C1 segment of cervical spinal cord (tissue), 14 donors: Measurements from ENCODE around the gene NCEH1.
A peak's percentile ranks its signal among the peaks of the same experiment; 100 is the strongest.
"Not testable (repeated sequence)": the region's sequence is repeated elsewhere in the genome, so short reads cannot be mapped to it uniquely, and the experiment has no call there.

Source experiments
- DNase-seq, 14 donors: peaks; one replicate each; lab custom pipeline; 2025; lab: John Stamatoyannopoulos, UW

The NCEH1 gene

GRCh38 chr3:172707967-172708366 is 2.9 kb downstream of the NCEH1 start:
- DNase-seq, result no peak

- no peak for DNase-seq
These were observed 3.8 kb downstream of the NCEH1 start for GRCh38 chr3:172707030-172707429.

GRCh38 chr3:172705170-172705569 is 5.7 kb downstream of the NCEH1 start:
- DNase-seq, result no peak

DNA sequence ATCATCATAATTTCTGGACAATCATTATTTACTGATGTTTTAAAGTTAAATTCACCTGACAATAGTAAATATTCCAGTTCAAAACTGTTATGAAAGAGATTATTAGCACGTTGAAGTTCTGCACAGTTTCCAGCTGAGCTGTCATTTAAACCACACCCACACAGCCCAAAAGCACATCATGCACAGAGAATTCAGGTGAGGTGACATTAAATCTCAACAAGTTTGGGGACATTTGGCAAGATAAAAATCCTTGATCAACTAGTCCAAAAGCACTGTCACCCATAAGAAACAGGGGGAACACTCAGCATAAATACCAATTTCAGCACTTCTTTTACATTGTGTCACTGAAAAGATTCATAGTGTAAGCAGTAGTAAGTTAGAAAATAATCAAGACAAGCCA is 6.9 kb downstream of the NCEH1 start:
- DNase-seq, result no peak

- DNase-seq, result not testable (repeated sequence)
These were observed 8.1 kb downstream of the NCEH1 start for GRCh38 chr3:172702731-172703130.

GRCh38 chr3:172702256-172702655 is 8.6 kb downstream of the NCEH1 start:
- no peak for DNase-seq

DNA sequence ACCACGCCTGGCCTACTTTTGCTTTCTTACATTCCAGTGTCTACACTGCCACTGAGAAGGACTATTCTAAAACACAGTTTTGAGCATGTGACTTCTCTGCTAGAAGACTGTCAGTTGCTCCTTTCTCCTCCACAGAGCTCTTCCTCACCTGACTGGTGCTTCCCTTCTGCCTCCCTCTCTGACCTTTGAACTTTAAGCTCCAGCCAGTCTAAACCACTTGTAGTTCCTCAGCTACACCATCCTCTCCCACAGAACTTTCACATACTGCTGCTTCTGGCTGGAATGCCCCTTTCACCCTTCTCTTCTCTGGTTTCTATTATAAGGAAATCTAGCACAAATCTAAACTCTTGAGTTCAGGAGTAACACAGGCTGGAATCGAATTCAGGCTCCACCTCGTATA is 9.1 kb downstream of the NCEH1 start:
- no peak for DNase-seq

DNA sequence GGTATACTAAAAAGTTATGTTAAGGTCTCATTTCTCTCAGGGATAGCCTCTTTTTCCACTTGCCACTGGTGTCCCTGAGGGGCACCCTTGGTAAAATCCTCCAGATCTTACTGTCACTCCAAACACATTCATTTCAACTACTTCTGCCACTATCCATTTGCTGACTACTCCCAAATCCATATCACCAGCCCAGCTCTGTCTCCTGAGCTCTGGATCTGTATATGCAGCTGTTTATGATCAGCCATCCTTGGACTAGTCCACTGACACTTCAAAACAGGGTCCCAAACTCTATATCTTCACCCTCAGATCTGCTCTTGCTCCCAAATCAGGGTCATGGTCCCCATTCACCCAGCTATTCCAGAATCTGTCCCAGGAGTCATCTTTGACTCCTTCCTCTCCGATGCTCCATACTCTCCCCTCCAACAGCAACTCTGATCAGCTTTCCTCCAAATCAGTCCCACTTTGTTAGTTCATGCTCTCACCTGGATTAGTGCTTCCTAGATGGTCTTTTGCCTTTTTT is 9.9 kb downstream of the NCEH1 start:
- no peak for DNase-seq

DNA sequence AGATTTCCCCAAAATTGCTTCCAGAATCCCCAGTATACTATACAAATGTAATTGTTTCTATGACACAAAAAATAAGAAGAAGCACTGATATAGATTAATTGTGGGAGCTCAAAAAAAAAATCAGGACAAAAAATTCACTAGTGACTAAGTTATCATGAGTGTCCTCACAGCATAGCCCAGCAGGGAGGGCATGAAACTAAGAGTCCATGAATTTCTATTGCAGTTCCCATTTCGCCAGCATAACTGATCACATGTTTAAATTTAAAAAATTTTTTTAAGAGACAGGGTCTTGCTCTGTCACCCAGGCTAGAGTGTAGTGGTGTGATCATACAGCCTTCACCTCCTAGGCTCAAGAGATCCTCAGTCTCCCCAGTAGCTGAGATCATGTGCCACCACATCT is 10.6 kb downstream of the NCEH1 start:
- DNase-seq, result no peak

GRCh38 chr3:172699031-172699430 is 11.8 kb downstream of the NCEH1 start:
- DNase-seq, result no peak

DNA sequence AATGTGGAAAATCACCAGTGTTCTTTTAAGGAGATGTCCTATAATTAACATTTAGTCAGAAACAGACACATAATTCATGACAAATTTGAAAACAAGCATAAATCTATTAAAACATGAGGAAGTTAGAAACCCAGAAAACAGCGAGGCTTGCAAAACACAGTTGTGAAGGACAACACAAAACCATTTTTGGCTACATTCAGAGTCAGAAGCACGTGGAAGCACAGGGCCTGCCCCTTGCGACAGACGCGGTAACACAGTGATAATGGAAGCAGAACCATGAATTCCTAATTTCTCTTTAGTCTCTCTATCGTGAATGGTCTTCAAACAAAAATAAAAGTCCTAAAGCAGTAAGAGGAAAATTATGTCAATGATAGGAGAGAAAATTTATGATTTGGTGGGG is 12.2 kb downstream of the NCEH1 start:
- DNase-seq, result peak in 4 of 14 donors; percentile 3 to 19 (median 6)

- DNase-seq, result no peak
These were observed 13.3 kb downstream of the NCEH1 start for GRCh38 chr3:172697558-172697957.

DNA sequence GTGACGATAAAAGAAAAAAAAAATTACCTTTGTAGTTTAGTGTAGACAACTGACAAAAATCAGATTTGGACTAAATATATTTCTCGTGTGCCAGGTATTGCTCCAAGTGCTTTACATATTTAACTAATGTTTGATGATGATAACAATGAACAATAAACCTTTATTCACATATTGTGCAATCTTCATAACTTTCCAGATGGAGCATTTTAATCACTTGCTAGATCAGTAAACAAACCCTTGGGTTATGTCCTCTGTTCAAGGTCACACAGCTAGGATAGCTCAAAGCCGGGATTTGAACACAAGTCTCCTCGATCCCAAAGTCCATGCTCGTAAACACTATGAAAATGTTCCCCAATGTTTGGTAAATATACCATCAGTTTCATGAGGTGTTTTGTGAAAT is 14.5 kb downstream of the NCEH1 start:
- DNase-seq, result no peak

DNA sequence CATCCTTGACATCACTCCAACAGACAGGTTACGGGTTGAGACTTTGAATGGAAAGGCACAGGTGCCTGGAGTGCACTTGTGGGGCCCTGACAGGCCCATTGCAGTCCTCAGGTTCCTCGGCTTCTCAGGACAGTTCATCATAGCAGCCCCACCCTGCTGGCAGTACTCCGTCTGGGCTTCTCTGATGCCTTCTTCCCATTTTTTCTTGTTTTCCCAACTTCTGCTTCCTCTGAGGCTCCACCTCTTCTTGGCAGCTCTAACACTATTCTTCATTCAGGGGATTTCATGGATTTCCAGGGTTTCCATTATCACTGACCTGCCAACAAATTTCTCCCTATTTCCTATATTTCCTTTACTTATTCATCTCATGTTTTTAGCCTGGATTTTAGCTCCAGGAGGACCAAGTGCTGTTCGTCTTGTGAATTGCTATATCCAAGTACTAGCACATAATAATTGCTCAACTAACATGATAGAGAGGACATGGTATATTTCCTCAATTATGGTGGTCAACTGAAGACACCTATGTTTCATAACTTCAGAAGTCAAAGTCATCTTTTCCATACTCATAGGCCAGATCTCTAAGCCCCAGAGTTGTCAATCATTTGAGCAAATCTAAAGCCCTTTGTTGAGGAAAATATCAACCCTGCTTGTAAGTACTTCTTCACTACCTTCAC is 16.2 kb downstream of the NCEH1 start:
- no peak for DNase-seq

- no peak for DNase-seq
These were observed 18.0 kb downstream of the NCEH1 start for GRCh38 chr3:172692751-172693338.

DNA sequence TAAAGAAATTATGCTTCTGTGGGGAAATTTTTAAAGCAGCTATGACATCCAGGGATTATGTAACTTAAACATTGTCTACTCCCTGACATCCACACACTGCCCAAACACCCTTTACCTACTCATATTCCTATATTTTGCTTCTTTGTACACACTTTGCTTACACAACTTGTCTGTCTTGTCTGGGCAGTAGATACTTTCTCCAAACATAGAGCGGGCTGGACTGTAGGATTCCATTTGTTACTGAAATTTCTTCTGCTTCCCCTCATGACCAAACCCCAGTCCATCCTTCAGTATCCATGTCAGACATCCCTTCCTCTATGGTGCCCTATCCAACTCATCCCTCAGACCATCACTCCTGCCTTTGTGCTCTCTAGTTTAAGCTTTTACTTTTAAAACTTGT is 19.9 kb downstream of the NCEH1 start:
- no peak for DNase-seq

- DNase-seq, result no peak
These were observed 22.3 kb downstream of the NCEH1 start for GRCh38 chr3:172688588-172688987.

DNA sequence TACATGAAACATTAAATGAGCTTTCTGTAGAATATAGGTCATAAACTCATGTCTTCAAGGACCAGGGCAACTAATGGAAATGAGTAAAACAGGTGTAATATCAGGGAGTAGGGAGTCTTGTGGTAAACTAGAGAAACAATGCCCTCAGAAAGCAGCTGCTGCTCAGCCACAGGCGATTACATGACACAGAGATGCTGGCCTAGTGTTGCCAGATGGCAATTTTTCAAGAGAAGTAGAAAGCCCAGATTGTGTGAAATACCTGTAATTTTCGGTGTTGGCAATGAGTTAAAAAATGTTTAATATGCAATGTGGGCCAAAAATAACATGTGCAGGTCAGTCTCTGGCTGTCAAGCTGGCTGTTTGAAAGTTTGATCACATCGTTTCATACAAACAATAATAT is 23.4 kb downstream of the NCEH1 start:
- peak in 1 of 14 donors; percentile 22 for DNase-seq

DNA sequence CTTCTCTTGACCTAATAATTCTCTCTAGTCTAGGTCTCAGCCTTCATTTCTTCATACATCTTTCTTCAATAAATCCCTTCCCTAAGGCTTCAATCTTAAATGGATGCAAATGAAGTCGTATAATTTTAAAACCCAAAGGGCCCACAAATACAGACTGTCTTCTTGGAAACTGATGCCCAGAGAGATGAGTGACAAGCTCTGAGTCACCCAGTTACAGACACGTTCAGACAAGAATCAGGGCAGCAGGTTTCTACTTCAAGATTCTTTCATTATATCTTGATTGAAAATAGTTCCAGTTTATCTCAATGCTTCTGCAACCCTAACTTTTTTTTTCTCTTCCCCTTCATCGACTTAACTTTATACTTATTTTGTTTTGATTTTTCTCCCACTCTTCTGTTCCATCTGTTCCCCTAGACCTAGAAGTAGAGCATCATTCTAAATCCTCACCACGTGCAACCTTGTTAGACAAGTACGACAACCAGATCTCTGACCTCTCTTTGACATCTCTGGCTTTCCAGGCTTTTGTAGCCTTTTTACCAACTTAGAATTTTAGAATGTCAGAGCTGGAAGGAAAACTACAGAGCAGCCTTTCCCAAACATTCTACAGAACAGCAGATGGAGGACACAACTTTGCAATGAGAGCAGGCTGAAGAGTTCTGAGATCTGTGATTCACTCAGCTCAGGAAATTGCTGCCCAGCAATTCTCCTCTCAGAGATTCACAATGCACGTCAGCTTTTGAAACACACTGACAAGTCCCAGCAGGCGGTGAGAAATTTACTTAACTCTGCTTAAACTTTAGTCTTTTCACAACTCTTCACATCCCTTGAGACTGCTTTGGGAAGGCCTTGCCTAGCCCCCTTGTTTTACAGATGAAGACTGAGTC is 25.3 kb downstream of the NCEH1 start:
- no peak for DNase-seq

DNA sequence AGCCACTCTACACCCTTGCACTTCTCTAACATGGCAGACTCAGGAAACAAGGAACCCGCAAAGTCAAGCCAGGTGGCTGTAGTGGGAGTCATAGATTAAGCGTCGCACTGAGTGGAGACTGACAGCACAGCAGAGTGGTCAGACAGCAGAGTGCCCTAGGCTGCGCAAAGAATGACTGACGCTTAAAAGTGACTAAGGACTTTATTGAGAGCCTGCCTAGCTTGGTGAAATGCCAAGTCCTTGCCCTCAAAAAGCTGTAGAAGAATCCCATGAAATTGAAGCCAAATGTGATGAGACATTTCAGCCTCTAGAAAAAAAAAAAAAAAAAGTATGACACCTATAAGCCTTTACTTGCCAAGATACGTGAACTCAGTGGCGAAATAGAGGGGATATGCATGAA is 30.2 kb downstream of the NCEH1 start:
- no peak for DNase-seq

DNA sequence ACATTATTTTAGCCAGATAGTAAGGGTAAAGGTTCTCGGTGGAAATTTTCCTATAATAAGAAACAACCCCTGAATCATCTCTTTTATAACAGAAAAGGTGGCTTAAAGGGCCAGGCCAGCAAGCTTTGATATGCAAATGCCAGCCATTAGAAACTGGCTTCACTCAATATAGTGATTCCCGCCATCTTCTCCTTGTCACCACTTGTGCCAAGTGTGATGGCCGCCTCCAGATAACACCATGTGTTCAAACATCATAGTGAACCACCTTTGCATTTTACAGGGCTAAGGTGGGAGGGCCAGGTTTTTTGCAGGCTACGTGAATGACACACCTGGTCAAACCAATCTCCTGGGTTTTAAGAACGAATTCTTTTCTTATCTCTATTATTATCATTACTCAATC is 31.3 kb downstream of the NCEH1 start:
- DNase-seq, result no peak

DNA sequence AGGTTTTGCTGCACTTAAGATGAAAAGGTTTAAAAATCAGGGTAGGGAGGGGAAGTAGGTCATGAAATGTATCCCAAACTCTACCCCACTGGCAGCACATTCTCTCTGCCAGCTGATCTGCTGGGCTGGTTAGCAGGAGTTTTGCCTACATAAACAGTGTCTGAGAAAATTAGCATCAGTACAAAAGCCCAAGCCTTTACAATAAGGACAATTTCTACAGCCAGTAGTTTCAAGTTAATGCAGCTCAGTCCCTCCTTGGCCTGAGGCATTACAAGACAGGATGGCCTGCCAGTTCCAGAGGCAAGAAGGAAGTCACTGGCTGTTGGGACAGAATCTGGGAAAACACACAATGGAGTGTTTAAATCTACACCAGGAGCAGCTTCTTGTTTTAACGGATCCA is 32.8 kb downstream of the NCEH1 start:
- peak in 1 of 14 donors; percentile 15 for DNase-seq
